Upper lobe of left lung (tissue), 6 donors: ENCODE data around the gene TMEM114. TPM values are rescaled to one million over a fixed set of nuclear protein-coding genes. Genes with fewer than 3 reads are reported as not detected.

Experiments used
- ATAC-seq, 2 donors: fragments of 200-7000 bp; cut with Tn5 transposase; one replicate each; pipeline ENCODE4 v1.9.1; 2022; ENCODE audit warnings: mild to moderate bottlenecking in 2 of 2, moderate library complexity in 2 of 2; ENCODE audit not compliant: low FRiP score in 2 of 2
- DNase-seq, 2 donors: peaks; one replicate each; pipeline ENCODE4 v3.0.0-alpha.2; 2019 to 2020
- H3K27ac ChIP-seq, 4 donors: fragments of 200-600 bp; sonication (generic); one replicate each; pipeline ENCODE4 v1.5.1; 2016 to 2019
- H3K27me3 ChIP-seq, 4 donors: fragments of 200-600 bp; sonication (generic); one replicate each; pipeline ENCODE4 v1.5.1; 2017 to 2019
- H3K36me3 ChIP-seq, 4 donors: fragments of 200-600 bp; sonication (generic); one replicate each; pipeline ENCODE4 v1.5.1; 2016 to 2019
- H3K4me1 ChIP-seq, 4 donors: fragments of 200-600 bp; sonication (generic); one replicate each; pipeline ENCODE4 v1.5.1; 2018 to 2019
- H3K4me3 ChIP-seq, 4 donors: fragments of 200-600 bp; sonication (generic); one replicate each; pipeline ENCODE4 v1.5.1; 2017 to 2019; ENCODE audit warnings: mild to moderate bottlenecking in 2 of 4, moderate library complexity in 1 of 4
- H3K9me3 ChIP-seq, 4 donors: fragments of 200-600 bp; sonication (generic); one replicate each; pipeline ENCODE4 v1.5.1; 2018 to 2019
- EP300 ChIP-seq, 4 donors: sonication (generic); formaldehyde crosslinking; IDR thresholded peaks; one replicate each; pipeline ENCODE4 v1.5.1; 2017; ENCODE audit warnings: antibody characterized with exemption in 4 of 4, control low read depth in 2 of 4
- POLR2A ChIP-seq, 4 donors: fragments of 450-650 bp; IDR thresholded peaks; one replicate each; pipeline ENCODE4 v1.5.1; 2016 to 2017; ENCODE audit warnings: antibody characterized with exemption in 4 of 4, mild to moderate bottlenecking in 2 of 4
- POLR2AphosphoS5 ChIP-seq, 2 donors: sonication (generic); formaldehyde crosslinking; IDR thresholded peaks; one replicate each; pipeline ENCODE4 v1.5.1; 2017; ENCODE audit warnings: antibody characterized with exemption in 2 of 2
- WGBS, 2 donors: methylation state at CpG; one replicate each; pipeline ENCODE4 v1.1.5; 2017 to 2018; 5-methylcytosine and 5-hydroxymethylcytosine counted together
- total RNA-seq, 6 donors: library from RNA; depleted of rRNA in 4 of 6; stranded (reverse); fragments of >200 nt in 4 of 6; gene quantifications; one replicate each; pipeline versions ENCODE4 v1.1.0 to v1.2.1, GENCODE V29; 2016 to 2021
- TF ChIP-seq, protein P1 (sequence below), 6 experiments: fragments of 450-650 bp in 4 of 6; fragments of 200-600 bp in 2 of 6; sonication (generic) in 2 of 6; IDR thresholded peaks; one replicate each; pipeline ENCODE4 v1.5.1; 2016 to 2019; ENCODE audit warnings: antibody characterized with exemption in 6 of 6
- donor health status: DM: no; HTN: no; CAD: no; lungs with moderate emphysema.
- donor health status: DM: no; HTN: yes; CAD: no; lungs with severe emphysema.

The TMEM114 gene
- total RNA-seq, 6 donors from 2014 or later: not detected

DNA sequence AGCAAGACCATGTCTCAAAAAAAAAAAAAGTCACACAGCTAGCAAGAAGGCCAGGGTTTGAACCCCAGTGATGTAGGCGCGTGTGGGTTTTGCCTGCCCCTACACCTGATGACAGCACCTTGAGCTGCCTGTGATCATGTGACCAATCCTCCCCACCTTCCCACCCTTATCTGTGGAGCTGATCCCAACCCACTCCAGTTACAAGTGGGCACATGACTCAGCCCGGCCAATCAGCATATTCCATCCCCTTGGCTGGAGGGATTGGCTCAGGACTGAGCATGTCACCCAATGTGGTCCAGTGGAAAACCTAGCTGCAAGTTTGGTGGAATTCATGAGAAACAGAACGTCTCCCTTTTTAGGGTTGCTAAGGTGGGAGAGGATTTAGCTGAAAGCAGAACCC is 6.6 kb downstream of the TMEM114 start:
- 66 to 68% methylated on average over 4 of the region's 4 CpGs for whole genome bisulfite sequencing, 2 donors
- no peak for TF ChIP-seq POLR2A (IDR thresholded peaks at IDR 0.05)
- no peak for TF ChIP-seq POLR2AphosphoS5 (IDR thresholded peaks at IDR 0.05)
- TF ChIP-seq, protein P1, sequence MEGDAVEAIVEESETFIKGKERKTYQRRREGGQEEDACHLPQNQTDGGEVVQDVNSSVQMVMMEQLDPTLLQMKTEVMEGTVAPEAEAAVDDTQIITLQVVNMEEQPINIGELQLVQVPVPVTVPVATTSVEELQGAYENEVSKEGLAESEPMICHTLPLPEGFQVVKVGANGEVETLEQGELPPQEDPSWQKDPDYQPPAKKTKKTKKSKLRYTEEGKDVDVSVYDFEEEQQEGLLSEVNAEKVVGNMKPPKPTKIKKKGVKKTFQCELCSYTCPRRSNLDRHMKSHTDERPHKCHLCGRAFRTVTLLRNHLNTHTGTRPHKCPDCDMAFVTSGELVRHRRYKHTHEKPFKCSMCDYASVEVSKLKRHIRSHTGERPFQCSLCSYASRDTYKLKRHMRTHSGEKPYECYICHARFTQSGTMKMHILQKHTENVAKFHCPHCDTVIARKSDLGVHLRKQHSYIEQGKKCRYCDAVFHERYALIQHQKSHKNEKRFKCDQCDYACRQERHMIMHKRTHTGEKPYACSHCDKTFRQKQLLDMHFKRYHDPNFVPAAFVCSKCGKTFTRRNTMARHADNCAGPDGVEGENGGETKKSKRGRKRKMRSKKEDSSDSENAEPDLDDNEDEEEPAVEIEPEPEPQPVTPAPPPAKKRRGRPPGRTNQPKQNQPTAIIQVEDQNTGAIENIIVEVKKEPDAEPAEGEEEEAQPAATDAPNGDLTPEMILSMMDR (IDR thresholded peaks at IDR 0.05): no peak
- TF ChIP-seq EP300 (IDR thresholded peaks at IDR 0.05): no peak
- Histone ChIP-seq H3K4me1 (no peaks in the 10 kb centered on the region), H3K4me3 (no peak overlapping the region), H3K27ac (no peak overlapping the region), H3K36me3 (no peaks in the 10 kb centered on the region), H3K9me3 (no peaks in the 10 kb centered on the region), H3K27me3 (peaks cover 0 to 1% (median under 1%) of the 10 kb centered on the region in 4 donors)
- ATAC-seq (peak in 1 of 2 donors; percentile 27), DNase-seq (no peak)

- H3K9me3 ChIP-seq: no peaks in the 10 kb centered on the region
- no peak for ATAC-seq
Measured at GRCh38 chr16:8583199-8583598, 7.1 kb downstream of the TMEM114 start.

DNA sequence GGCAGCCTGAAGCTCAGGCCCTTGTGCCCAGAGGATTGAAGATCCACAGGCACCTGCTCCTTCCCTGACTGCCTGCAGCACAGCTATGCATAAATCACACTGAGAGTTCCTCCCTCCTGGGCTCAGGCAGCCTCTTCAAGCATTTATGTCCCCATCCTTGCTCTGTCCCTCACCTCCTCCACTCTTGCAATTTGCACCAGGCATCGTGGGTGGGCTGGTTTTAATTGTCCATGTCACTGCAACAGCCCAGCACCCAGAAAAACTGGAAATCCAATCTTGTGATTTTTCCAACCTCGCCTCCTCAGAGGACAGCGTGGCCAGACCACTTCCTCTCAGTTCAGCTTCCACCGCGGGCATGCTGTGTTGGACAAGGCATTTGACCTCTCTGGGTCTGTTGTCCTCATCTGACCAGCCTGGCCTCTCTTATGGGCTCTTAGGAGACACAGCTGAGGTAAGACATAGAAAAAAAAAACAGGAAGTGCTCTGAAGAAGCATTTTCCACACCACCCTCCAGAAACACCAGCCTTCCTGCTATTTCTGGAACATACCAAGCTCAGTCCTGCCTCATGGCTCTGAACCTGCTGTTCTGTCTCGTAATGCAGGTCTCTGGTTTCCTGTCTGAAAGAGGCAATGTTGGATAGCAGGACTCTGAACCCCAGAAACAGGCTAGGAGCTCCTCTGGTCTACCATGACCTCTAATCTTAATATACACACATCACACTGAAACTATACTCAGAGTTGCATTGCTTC is 8.3 kb downstream of the TMEM114 start:
- Histone ChIP-seq H3K27ac (no peak overlapping the region), H3K36me3 (no peaks in the 10 kb centered on the region), H3K4me1 (no peaks in the 10 kb centered on the region), H3K9me3 (no peaks in the 10 kb centered on the region), H3K4me3 (no peak overlapping the region), H3K27me3 (no peaks in the 10 kb centered on the region)
- DNase-seq (peak in 1 of 2 donors; percentile 56), ATAC-seq (peak; percentile 75 to 89)
- 28 to 31% methylated on average over 6 of the region's 6 CpGs for WGBS, 2 donors
- TF ChIP-seq, protein P1 (IDR thresholded peaks at IDR 0.05): no peak
- TF ChIP-seq EP300 (IDR thresholded peaks at IDR 0.05): no peak
- no peak for TF ChIP-seq POLR2A (IDR thresholded peaks at IDR 0.05)
- no peak for TF ChIP-seq POLR2AphosphoS5 (IDR thresholded peaks at IDR 0.05)

More at GRCh38 chr16:8583199-8583598, 7.1 kb downstream of the TMEM114 start:
- no peak overlapping the region for H3K4me3 ChIP-seq
- no peaks in the 10 kb centered on the region for H3K36me3 ChIP-seq
- H3K27ac ChIP-seq: no peak overlapping the region
- H3K4me1 ChIP-seq: no peaks in the 10 kb centered on the region
- TF ChIP-seq EP300 (IDR thresholded peaks at IDR 0.05): no peak
- TF ChIP-seq, protein P1 (IDR thresholded peaks at IDR 0.05): no peak
- TF ChIP-seq POLR2AphosphoS5 (IDR thresholded peaks at IDR 0.05): no peak
- TF ChIP-seq POLR2A (IDR thresholded peaks at IDR 0.05): no peak
- H3K27me3 ChIP-seq: no peaks in the 10 kb centered on the region
- no peak for DNase-seq
- WGBS, 2 donors: 73 to 81% methylated on average over 3 of the region's 3 CpGs

DNA sequence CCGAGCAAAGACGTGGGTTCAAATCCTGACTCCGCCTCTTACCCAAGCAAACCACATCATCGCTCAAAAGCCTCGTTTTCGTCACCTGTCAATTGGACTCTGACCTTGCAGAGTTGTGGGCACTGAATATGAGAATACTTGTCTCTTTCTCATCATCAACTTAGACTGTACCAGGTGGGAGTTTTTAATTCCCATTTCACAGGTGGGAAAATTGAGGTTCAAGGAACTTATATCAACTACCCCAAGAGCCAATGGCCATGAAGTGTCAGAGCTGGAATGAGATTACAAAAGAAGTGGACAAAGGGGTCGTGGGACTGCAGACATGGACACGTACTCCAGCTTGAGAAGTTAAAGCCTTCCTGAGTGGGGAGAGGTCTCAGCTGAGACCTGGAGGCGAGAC is 10.8 kb downstream of the TMEM114 start:
- H3K36me3 ChIP-seq: no peaks in the 10 kb centered on the region
- 83 to 87% methylated on average over 9 of the region's 9 CpGs for WGBS, 2 donors
- H3K4me3 ChIP-seq: no peak overlapping the region
- TF ChIP-seq POLR2AphosphoS5 (IDR thresholded peaks at IDR 0.05) (no peak), POLR2A (IDR thresholded peaks at IDR 0.05) (no peak), EP300 (IDR thresholded peaks at IDR 0.05) (no peak)
- TF ChIP-seq, protein P1 (IDR thresholded peaks at IDR 0.05): no peak
- H3K27ac ChIP-seq: no peak overlapping the region
- no peaks in the 10 kb centered on the region for H3K9me3 ChIP-seq
- H3K27me3 ChIP-seq: peaks cover 0 to 4% (median 0%) of the 10 kb centered on the region in 4 donors
- H3K4me1 ChIP-seq: no peaks in the 10 kb centered on the region
- DNase-seq (no peak), ATAC-seq (no peak)
